ENCODE data around the gene XXYLT1.

XXYLT1 gene

DNA sequence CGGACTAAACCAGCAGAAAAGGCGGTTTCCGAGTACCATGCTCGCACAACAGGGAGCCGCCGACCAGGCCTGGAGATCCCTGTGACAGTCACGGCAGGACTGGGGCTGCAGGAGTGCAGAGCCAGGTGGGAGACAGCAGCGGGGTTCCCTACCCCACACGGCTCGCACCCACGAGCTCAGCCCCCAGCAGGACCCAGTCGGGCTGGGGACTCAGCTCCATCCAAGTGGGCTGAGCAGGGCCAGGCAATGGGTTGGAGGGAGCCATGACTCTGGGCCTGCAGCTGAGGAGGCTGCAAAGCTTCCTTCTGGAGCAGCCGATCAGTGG, 15.8 kb downstream of the XXYLT1 start (continued):
- TF ChIP-seq TSHZ2 (CRISPR knock-in tag; IDR thresholded peaks at IDR 0.05) (no peak), ESRRG (CRISPR knock-in tag; IDR thresholded peaks at IDR 0.05) (no peak), ISL1 (CRISPR knock-in tag; IDR thresholded peaks at IDR 0.05) (no peak), SNAI2 (CRISPR knock-in tag; IDR thresholded peaks at IDR 0.05) (no peak), TCF4 (CRISPR knock-in tag; IDR thresholded peaks at IDR 0.05; ENCODE audit: borderline replicate concordance) (no peak), BACH2 (CRISPR knock-in tag; IDR thresholded peaks at IDR 0.05; ENCODE audit: borderline replicate concordance) (no peak), ZFP30 (CRISPR knock-in tag; IDR thresholded peaks at IDR 0.05) (no peak)

GRCh38 chr3:195254454-195255175, 16.3 kb downstream of the XXYLT1 start:
- no peak for ATAC-seq
- TF ChIP-seq RARB (CRISPR knock-in tag; IDR thresholded peaks at IDR 0.05): no peak
- no peak for TF ChIP-seq ZFP3 (CRISPR knock-in tag; IDR thresholded peaks at IDR 0.05)

- TF ChIP-seq TCF4 (CRISPR knock-in tag; IDR thresholded peaks at IDR 0.05; ENCODE audit: borderline replicate concordance) (no peak), ISL1 (CRISPR knock-in tag; IDR thresholded peaks at IDR 0.05) (no peak), OSR1 (CRISPR knock-in tag; IDR thresholded peaks at IDR 0.05) (no peak), ZFP3 (CRISPR knock-in tag; IDR thresholded peaks at IDR 0.05) (no peak), ZNF8 (CRISPR knock-in tag; IDR thresholded peaks at IDR 0.05) (no peak), TSHZ2 (CRISPR knock-in tag; IDR thresholded peaks at IDR 0.05) (no peak), ZC3H10 (CRISPR knock-in tag; IDR thresholded peaks at IDR 0.05) (no peak), PPARA (CRISPR knock-in tag; IDR thresholded peaks at IDR 0.05; ENCODE audit: borderline replicate concordance) (no peak), TOX (CRISPR knock-in tag; IDR thresholded peaks at IDR 0.05; ENCODE audit: borderline replicate concordance) (no peak)
- no peak for ATAC-seq
Measured at GRCh38 chr3:195253923-195254432, 17.0 kb downstream of the XXYLT1 start.

- ATAC-seq: no peak
- TF ChIP-seq TOX (CRISPR knock-in tag; IDR thresholded peaks at IDR 0.05; ENCODE audit: borderline replicate concordance) (no peak), BACH2 (CRISPR knock-in tag; IDR thresholded peaks at IDR 0.05; ENCODE audit: borderline replicate concordance) (no peak), TSHZ2 (CRISPR knock-in tag; IDR thresholded peaks at IDR 0.05) (no peak), ZC3H10 (CRISPR knock-in tag; IDR thresholded peaks at IDR 0.05) (no peak), ZNF8 (CRISPR knock-in tag; IDR thresholded peaks at IDR 0.05) (no peak)
Measured at GRCh38 chr3:195251336-195252065, 19.5 kb downstream of the XXYLT1 start.
